NCI-H2196 treated with DMSO at 0.1 percent for 48 hours (cell line): ENCODE measurements around the gene PTPN12.
A peak's percentile ranks its signal among the peaks of the same experiment; 100 is the strongest.

Source experiments
- DNase-seq: peaks from one replicate; lab custom pipeline; 2025; ENCODE audit not compliant: unreplicated experiment; lab: John Stamatoyannopoulos, UW

PTPN12 gene

GRCh38 chr7:77661816-77662215, 124.7 kb downstream of the PTPN12 start:
- no peak for DNase-seq

GRCh38 chr7:77662869-77663268, 125.8 kb downstream of the PTPN12 start:
- no peak for DNase-seq

- DNase-seq, result no peak
Observed at GRCh38 chr7:77664715-77665114, 127.6 kb downstream of the PTPN12 start.

GRCh38 chr7:77665161-77665560, 128.1 kb downstream of the PTPN12 start:
- no peak for DNase-seq

- DNase-seq, result no peak
Observed at GRCh38 chr7:77667459-77668086, 130.5 kb downstream of the PTPN12 start.

- DNase-seq, result peak; percentile 31
Observed at GRCh38 chr7:77674878-77675277, 137.8 kb downstream of the PTPN12 start.

GRCh38 chr7:77679608-77680007, 142.5 kb downstream of the PTPN12 start:
- peak; percentile 41 for DNase-seq

GRCh38 chr7:77680266-77680665, 143.2 kb downstream of the PTPN12 start:
- DNase-seq, result no peak

- no peak for DNase-seq
Observed at GRCh38 chr7:77684030-77684429, 146.9 kb downstream of the PTPN12 start.

- peak; percentile 24 for DNase-seq
Observed at GRCh38 chr7:77685233-77685632, 148.1 kb downstream of the PTPN12 start.

GRCh38 chr7:77687100-77687746, 150.1 kb downstream of the PTPN12 start:
- DNase-seq, result no peak

GRCh38 chr7:77687747-77688144, 150.7 kb downstream of the PTPN12 start:
- no peak for DNase-seq
